ENCODE data around the gene ASCL5. TPM values are rescaled to one million over a fixed set of nuclear protein-coding genes. Genes with fewer than 3 reads are reported as not detected.

Gene ASCL5
- total RNA-seq (2021; fragmentation: NEBNext Ultra II Directional; extraction: Animal tissue kit (Norgen Biotek cat#: 25700)) = not detected
- long read RNA-seq = 0 reads

- Mint-ChIP-seq H3K36me3 (ENCODE audit: low read depth) (no peaks in the 10 kb centered on the region), H3K4me1 (ENCODE audit: low read depth) (no peaks in the 10 kb centered on the region), H3K9me3 (no peaks in the 10 kb centered on the region), H3K27me3 (ENCODE audit: insufficient read depth) (peaks cover 33% of the 10 kb centered on the region), H3K27ac (no peak within 1 kb of the TSS), H3K4me3 (no peak within 1 kb of the TSS)
- peak; percentile 21; the same call in 1 of the 2 replicates for TF ChIP-seq CTCF (IDR thresholded peaks at IDR 0.05)
- no peak for DNase-seq
Measured at GRCh38 chr1:201126832-201127754, at the start of gene ASCL5. Gene ASCL5 (minus strand): TSS chr1:201127184. CDS start chr1:201115372, 11,812 bp downstream.

- Mint-ChIP-seq H3K9me3 (no peaks in the 10 kb centered on the region; the same call in 1 of the 2 replicates), H3K4me3 (no peak overlapping the region), H3K27me3 (ENCODE audit: insufficient read depth) (peaks cover 22% of the 10 kb centered on the region), H3K4me1 (ENCODE audit: low read depth) (peaks cover 25% of the 10 kb centered on the region), H3K36me3 (ENCODE audit: low read depth) (no peaks in the 10 kb centered on the region), H3K27ac (no peak overlapping the region)
- DNase-seq = no peak
- no peak for TF ChIP-seq CTCF (IDR thresholded peaks at IDR 0.05)
Measured at GRCh38 chr1:201175820-201176500, 49.0 kb upstream of the ASCL5 start.

GRCh38 chr1:201173736-201174135, 46.8 kb upstream of the ASCL5 start:
- peaks cover 8% of the 10 kb centered on the region for H3K27me3 Mint-ChIP-seq (ENCODE audit: insufficient read depth)
- no peak overlapping the region for H3K27ac Mint-ChIP-seq
- H3K4me3 Mint-ChIP-seq = no peak overlapping the region
- no peak for DNase-seq
- H3K4me1 Mint-ChIP-seq (ENCODE audit: low read depth) = peaks cover 34% of the 10 kb centered on the region
- no peak for TF ChIP-seq CTCF (IDR thresholded peaks at IDR 0.05)
- H3K9me3 Mint-ChIP-seq = no peaks in the 10 kb centered on the region
- H3K36me3 Mint-ChIP-seq (ENCODE audit: low read depth) = no peaks in the 10 kb centered on the region

- Mint-ChIP-seq H3K9me3 (no peaks in the 10 kb centered on the region), H3K4me3 (no peak overlapping the region), H3K27ac (no peak overlapping the region), H3K4me1 (ENCODE audit: low read depth) (peaks cover 34% of the 10 kb centered on the region), H3K36me3 (ENCODE audit: low read depth) (no peaks in the 10 kb centered on the region), H3K27me3 (ENCODE audit: insufficient read depth) (peaks cover 4% of the 10 kb centered on the region)
- DNase-seq = no peak
- no peak for TF ChIP-seq CTCF (IDR thresholded peaks at IDR 0.05)
Measured at GRCh38 chr1:201172999-201173610, 46.1 kb upstream of the ASCL5 start.

GRCh38 chr1:201172326-201172725, 45.3 kb upstream of the ASCL5 start:
- no peaks in the 10 kb centered on the region for H3K36me3 Mint-ChIP-seq (ENCODE audit: low read depth)
- TF ChIP-seq CTCF (IDR thresholded peaks at IDR 0.05) = no peak
- H3K27me3 Mint-ChIP-seq (ENCODE audit: insufficient read depth) = peaks cover 4% of the 10 kb centered on the region
- H3K4me3 Mint-ChIP-seq = no peak overlapping the region
- no peak overlapping the region for H3K27ac Mint-ChIP-seq
- no peak for DNase-seq
- no peaks in the 10 kb centered on the region for H3K9me3 Mint-ChIP-seq
- peaks cover 33% of the 10 kb centered on the region for H3K4me1 Mint-ChIP-seq (ENCODE audit: low read depth)

All from HFFc6 (cell line).